Measurements from ENCODE around the gene CTNNA3. TPM values are rescaled to one million over a fixed set of nuclear protein-coding genes. Genes with fewer than 3 reads are reported as not detected.

Gene CTNNA3
- total RNA-seq, 2 donors from 2014 or later, result 0.37 to 1.1 TPM

DNA sequence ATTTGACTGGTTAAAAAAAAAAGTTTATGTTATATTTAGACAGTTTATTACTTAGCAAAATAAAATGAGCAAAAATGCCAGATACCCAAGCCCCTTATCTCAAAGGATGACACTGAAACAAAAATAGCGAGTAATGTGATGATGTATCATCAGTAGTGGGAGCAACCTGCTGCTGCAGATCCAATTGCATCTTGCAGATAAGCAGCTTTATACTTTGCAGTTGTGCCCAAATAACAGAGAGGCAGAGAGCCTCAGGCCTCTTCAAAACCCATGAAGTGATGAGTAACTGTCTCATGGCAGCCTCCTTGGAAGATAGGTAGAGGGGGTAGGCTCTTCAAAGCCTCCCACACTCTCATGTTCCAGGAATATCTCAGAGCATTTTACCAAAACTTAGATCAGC, 1238.4 kb downstream of the CTNNA3 start:
- H3K4me1 ChIP-seq, result no peaks in the 10 kb centered on the region
- no peak overlapping the region for H3K9ac ChIP-seq (ENCODE audit: low read depth in 2 of 2, low read length in 2 of 2)
- no peaks in the 10 kb centered on the region for H3K36me3 ChIP-seq
- no peak overlapping the region for H3K27ac ChIP-seq
- no peak overlapping the region for H3K4me3 ChIP-seq
- H3K9me3 ChIP-seq, result no peaks in the 10 kb centered on the region
- no peak for DNase-seq
- H3K27me3 ChIP-seq, result no peaks in the 10 kb centered on the region
- intact Hi-C loops (cut with DNase I), result no loop called here
- TF ChIP-seq, protein P1, sequence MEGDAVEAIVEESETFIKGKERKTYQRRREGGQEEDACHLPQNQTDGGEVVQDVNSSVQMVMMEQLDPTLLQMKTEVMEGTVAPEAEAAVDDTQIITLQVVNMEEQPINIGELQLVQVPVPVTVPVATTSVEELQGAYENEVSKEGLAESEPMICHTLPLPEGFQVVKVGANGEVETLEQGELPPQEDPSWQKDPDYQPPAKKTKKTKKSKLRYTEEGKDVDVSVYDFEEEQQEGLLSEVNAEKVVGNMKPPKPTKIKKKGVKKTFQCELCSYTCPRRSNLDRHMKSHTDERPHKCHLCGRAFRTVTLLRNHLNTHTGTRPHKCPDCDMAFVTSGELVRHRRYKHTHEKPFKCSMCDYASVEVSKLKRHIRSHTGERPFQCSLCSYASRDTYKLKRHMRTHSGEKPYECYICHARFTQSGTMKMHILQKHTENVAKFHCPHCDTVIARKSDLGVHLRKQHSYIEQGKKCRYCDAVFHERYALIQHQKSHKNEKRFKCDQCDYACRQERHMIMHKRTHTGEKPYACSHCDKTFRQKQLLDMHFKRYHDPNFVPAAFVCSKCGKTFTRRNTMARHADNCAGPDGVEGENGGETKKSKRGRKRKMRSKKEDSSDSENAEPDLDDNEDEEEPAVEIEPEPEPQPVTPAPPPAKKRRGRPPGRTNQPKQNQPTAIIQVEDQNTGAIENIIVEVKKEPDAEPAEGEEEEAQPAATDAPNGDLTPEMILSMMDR (IDR thresholded peaks at IDR 0.05), result no peak

DNA sequence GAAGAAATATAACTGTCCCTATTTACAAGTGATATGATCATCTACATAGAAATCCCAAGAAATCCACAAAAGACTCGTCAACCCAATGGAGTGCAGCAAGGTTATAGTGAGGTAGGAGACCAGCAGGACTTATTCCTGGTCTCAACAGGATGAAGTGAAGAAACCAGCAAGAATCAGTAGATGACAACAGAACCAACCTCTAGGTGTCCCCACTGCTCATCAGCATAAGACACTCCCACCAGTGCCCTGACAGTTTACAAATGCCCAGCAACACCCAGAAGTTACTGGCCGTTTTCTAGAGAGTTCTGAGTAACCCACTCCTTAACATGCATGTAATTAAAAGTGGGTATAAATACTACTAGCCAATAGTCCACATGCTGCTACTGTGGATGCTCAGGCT, 1240.7 kb downstream of the CTNNA3 start:
- Histone ChIP-seq H3K4me3 (no peak overlapping the region), H3K4me1 (no peaks in the 10 kb centered on the region), H3K27me3 (no peaks in the 10 kb centered on the region), H3K9me3 (no peaks in the 10 kb centered on the region), H3K27ac (no peak overlapping the region), H3K9ac (ENCODE audit: low read depth in 2 of 2, low read length in 2 of 2) (no peak overlapping the region), H3K36me3 (no peaks in the 10 kb centered on the region)
- TF ChIP-seq, protein P1 (IDR thresholded peaks at IDR 0.05), result no peak
- no peak for DNase-seq
- intact Hi-C loops (cut with DNase I), result no loop called here

DNA sequence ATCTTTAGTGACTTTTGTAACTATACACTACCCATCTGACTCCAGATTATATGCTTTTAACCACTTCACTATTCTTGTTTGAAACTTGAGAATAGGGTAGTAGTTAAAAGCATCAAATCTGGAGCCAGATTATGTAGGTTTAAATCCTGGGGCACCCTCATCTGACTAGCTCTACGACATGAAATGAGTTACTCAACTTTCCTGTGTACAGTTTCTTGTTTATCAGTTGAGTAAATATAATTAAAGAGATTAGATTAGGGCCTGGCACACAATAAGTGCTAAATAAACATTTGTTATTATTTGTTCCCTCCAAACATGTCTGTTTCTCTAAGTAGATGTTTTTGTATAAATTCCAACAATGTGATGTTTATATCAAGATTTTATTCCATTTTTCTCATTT, 1255.4 kb downstream of the CTNNA3 start:
- Histone ChIP-seq H3K36me3 (no peaks in the 10 kb centered on the region), H3K4me3 (no peak overlapping the region), H3K27me3 (no peaks in the 10 kb centered on the region), H3K9me3 (no peaks in the 10 kb centered on the region), H3K4me1 (no peaks in the 10 kb centered on the region), H3K27ac (no peak overlapping the region), H3K9ac (ENCODE audit: low read depth in 2 of 2, low read length in 2 of 2) (no peak overlapping the region)
- TF ChIP-seq, protein P1 (IDR thresholded peaks at IDR 0.05), result no peak
- DNase-seq, result no peak
- intact Hi-C loops (cut with DNase I), result no loop called here

DNA sequence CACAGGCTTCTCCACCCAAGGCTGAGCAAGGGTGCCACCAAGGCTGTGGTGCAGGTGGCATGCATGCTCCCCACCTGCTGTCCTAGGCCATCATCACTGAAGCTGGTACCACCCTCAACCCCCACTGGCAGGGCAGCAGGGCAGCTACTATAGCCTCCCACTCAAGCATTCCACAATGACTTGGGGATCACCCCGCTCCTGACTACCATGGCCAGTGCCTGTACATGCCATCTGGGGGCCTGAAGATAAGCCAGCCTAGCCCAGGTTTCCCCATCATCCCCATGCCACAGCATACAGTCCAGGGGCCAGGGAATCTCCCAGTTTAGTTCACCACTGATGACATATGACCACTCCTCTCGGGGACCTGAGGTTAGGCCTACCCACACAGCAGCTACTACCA, 1281.1 kb downstream of the CTNNA3 start:
- no peak overlapping the region for H3K27ac ChIP-seq
- intact Hi-C loops (cut with DNase I), result no loop called here

DNA sequence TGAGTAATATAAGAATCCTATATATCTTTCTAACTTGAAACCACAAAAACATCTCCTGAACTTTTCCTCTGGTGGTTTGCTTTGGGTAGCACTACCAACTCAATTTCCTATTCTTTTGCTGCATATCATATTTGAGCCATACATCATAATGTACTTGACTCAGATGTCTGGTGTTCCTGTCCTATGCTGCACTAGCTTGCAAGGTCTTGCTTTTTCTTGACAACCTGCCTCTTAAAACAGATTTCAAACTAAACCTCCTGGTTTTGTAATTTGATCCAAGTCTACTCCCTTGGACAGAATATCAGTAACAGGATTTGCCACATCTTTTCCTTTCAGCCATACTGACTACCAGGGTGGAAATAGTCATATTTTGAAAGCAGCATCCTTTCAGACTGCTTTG, 1290.4 kb downstream of the CTNNA3 start:
- intact Hi-C loops (cut with DNase I), result no loop called here
- Histone ChIP-seq H3K27me3 (no peaks in the 10 kb centered on the region), H3K9ac (ENCODE audit: low read depth in 2 of 2, low read length in 2 of 2) (no peak overlapping the region), H3K4me1 (no peaks in the 10 kb centered on the region), H3K4me3 (no peak overlapping the region), H3K9me3 (no peaks in the 10 kb centered on the region), H3K36me3 (no peaks in the 10 kb centered on the region), H3K27ac (no peak overlapping the region)
- DNase-seq, result no peak
- TF ChIP-seq, protein P1 (IDR thresholded peaks at IDR 0.05), result no peak

More for the DNA sequence above, 1281.1 kb downstream of the CTNNA3 start:
- no peaks in the 10 kb centered on the region for H3K27me3 ChIP-seq
- H3K9me3 ChIP-seq, result no peaks in the 10 kb centered on the region
- no peak overlapping the region for H3K9ac ChIP-seq (ENCODE audit: low read depth in 2 of 2, low read length in 2 of 2)
- no peaks in the 10 kb centered on the region for H3K36me3 ChIP-seq
- H3K4me3 ChIP-seq, result no peak overlapping the region
- DNase-seq, result no peak
- TF ChIP-seq, protein P1 (IDR thresholded peaks at IDR 0.05), result no peak
- H3K4me1 ChIP-seq, result no peaks in the 10 kb centered on the region

DNA sequence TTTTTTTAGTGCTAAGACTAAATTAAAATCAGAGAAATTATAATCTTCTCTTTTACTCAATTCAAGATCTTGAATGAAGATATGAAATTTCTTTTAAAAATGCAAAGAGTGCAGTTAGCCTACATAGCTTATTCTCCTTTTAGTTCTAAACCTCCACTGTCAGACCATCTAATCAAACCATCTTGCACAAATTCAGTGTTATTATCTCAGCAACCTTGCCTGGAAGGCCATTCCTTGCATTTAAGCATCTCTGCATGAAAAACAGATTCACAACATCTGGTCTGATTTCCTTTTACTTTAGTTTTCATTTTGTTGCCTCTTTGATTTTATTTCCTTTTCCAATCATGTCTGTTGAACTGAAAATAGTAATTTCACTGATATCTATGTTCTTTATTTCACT, 1297.3 kb downstream of the CTNNA3 start:
- Histone ChIP-seq H3K9me3 (no peaks in the 10 kb centered on the region), H3K9ac (ENCODE audit: low read depth in 2 of 2, low read length in 2 of 2) (no peak overlapping the region), H3K36me3 (no peaks in the 10 kb centered on the region), H3K27ac (no peak overlapping the region), H3K4me1 (no peaks in the 10 kb centered on the region), H3K27me3 (no peaks in the 10 kb centered on the region), H3K4me3 (no peak overlapping the region)
- no peak for DNase-seq
- TF ChIP-seq, protein P1 (IDR thresholded peaks at IDR 0.05), result no peak
- intact Hi-C loops (cut with DNase I), result no loop called here

Data from colonic mucosa (tissue), 4 donors.